K562 (cell line): ENCODE measurements around the gene SLC2A10. TPM values are rescaled to one million over a fixed set of nuclear protein-coding genes. Genes with fewer than 3 reads are reported as not detected.

Source experiments
- ATAC-seq: fragments of 200-7000 bp; cut with Tn5 transposase; 3 replicates; pipeline ENCODE4 v1.9.1; 2020; ENCODE audit warnings: moderate library complexity
- BruUV-seq: library from RNA; stranded (reverse); fragments of 400-500 nt; replicated peaks from 2 replicates; lab custom pipeline; 2021; lab: Mats Ljungman, UMichigan
- CTCF ChIA-PET: fragments of 300-600 bp; formaldehyde crosslinking; extraction: SDS; loops from one replicate; lab custom pipeline; 2021; ENCODE audit warnings: low intra/inter-chr PET ratio; lab: Yijun Ruan, JAX
- POLR2A ChIA-PET: fragments of 300-600, 350-650 bp; sonication (Branson Sonifier 250); formaldehyde crosslinking; extraction: SDS; loops from one replicate; lab custom pipeline; 2021; ENCODE audit warnings: antibody characterized with exemption, inconsistent platforms; lab: Yijun Ruan, JAX
- DNase-seq, 4 experiments: peaks; one replicate each; pipeline versions ENCODE4 v3.0.0 to v3.0.0-alpha.2; 2011 to 2018; ENCODE audit warnings: low spot score in 3 of 4, mixed read lengths in 3 of 4; ENCODE audit errors: extremely low read depth in 1 of 4
- FAIRE-seq: peaks from 2 replicates; lab custom pipeline; 2011; peaks lifted over from hg19 to GRCh38; lab: Jason Lieb, UNC
- H2AFZ ChIP-seq: 2 replicates; pipeline ENCODE4 v1.6.0; 2011; ENCODE audit warnings: low read depth, low read length, control low read depth, inconsistent platforms
- H3K27ac ChIP-seq: fragments of 200-600 bp; 3 replicates; pipeline ENCODE4 v1.8.0; 2011; ENCODE audit warnings: low read depth, mild to moderate bottlenecking, control low read depth, inconsistent platforms, low read length, moderate library complexity, mixed read lengths; ENCODE audit errors: extremely low read depth
- H3K27me3 ChIP-seq, 2 experiments: fragments of 300-600 bp in 1 of 2; 2 replicates in 1 of 2; 3 replicates in 1 of 2; pipeline versions ENCODE4 v1.6.0 to v1.8.0; 2011; ENCODE audit warnings: inconsistent platforms in 2 of 2, low read length in 2 of 2, mild to moderate bottlenecking in 1 of 2, mixed read lengths in 1 of 2, moderate library complexity in 1 of 2; ENCODE audit not compliant: control insufficient read depth in 2 of 2, insufficient read depth in 2 of 2
- H3K36me3 ChIP-seq: fragments of 300-600 bp; 3 replicates; pipeline ENCODE4 v1.8.0; 2011; ENCODE audit warnings: mild to moderate bottlenecking, low read length, inconsistent platforms; ENCODE audit not compliant: control insufficient read depth, insufficient read depth
- H3K4me1 ChIP-seq, 2 experiments: fragments of 200-600 bp in 1 of 2; replicated peaks in 1 of 2; 2 replicates in 1 of 2; 3 replicates in 1 of 2; pipeline versions ENCODE4 v1.5.1 to v1.8.0; 2011; ENCODE audit warnings: inconsistent platforms in 2 of 2, low read length in 2 of 2, mild to moderate bottlenecking in 1 of 2, mixed read lengths in 1 of 2, moderate library complexity in 1 of 2; ENCODE audit not compliant: control insufficient read depth in 2 of 2, insufficient read depth in 2 of 2
- H3K4me2 ChIP-seq: 2 replicates; pipeline ENCODE4 v1.6.1; 2011; ENCODE audit warnings: low read length, control low read depth, inconsistent platforms, mixed read lengths; ENCODE audit not compliant: insufficient read depth
- H3K4me3 ChIP-seq: fragments of 200-600 bp; sonication (generic), shearing (Covaris generic); 2 replicates; pipeline ENCODE4 v1.5.1; 2016; ENCODE audit warnings: control low read depth, inconsistent platforms
- H3K79me2 ChIP-seq: fragments of 200-600 bp; 3 replicates; pipeline ENCODE4 v1.8.0; 2011; ENCODE audit warnings: low read length, inconsistent platforms; ENCODE audit not compliant: control insufficient read depth, insufficient read depth
- H3K9ac ChIP-seq, 2 experiments: 2 replicates each; pipeline versions ENCODE4 v1.6.0 to v1.6.1; 2011; ENCODE audit warnings: low read depth in 2 of 2, low read length in 2 of 2, control low read depth in 1 of 2, inconsistent platforms in 1 of 2, mild to moderate bottlenecking in 1 of 2, mixed read lengths in 1 of 2; ENCODE audit not compliant: insufficient read depth in 1 of 2
- H3K9me1 ChIP-seq: one replicate; pipeline ENCODE4 v1.6.0; 2011; ENCODE audit warnings: inconsistent platforms, mild to moderate bottlenecking, low read length, moderate library complexity; ENCODE audit not compliant: control insufficient read depth, insufficient read depth
- H3K9me3 ChIP-seq: replicated peaks from 2 replicates; pipeline ENCODE4 v1.5.1; 2011; ENCODE audit warnings: low read depth, low read length, inconsistent platforms; ENCODE audit not compliant: control insufficient read depth, insufficient read depth
- H4K20me1 ChIP-seq: replicated peaks from 2 replicates; pipeline ENCODE4 v1.6.1; 2011; ENCODE audit warnings: low read length, inconsistent platforms, mixed read lengths; ENCODE audit not compliant: control insufficient read depth, insufficient read depth
- CAMTA2 ChIP-seq: fragments of 250-450 bp; sonication (Bioruptor Pico); conservative IDR thresholded peaks from 2 replicates; pipeline ENCODE4 v1.5.1; 2022
- CHCHD3 ChIP-seq: fragments of 250-450 bp; sonication (Bioruptor Pico); IDR thresholded peaks from 2 replicates; pipeline ENCODE4 v2.1.2; 2022; ENCODE audit warnings: mild to moderate bottlenecking
- CHD4 ChIP-seq: fragments of 200-600 bp; sonication (generic); IDR thresholded peaks from 3 replicates; pipeline ENCODE4 v1.6.1; 2012; ENCODE audit warnings: low read depth, mild to moderate bottlenecking, mixed read lengths, low read length, inconsistent platforms; ENCODE audit not compliant: insufficient read depth, insufficient replicate concordance, poor library complexity, severe bottlenecking
- PRMT5 ChIP-seq: sonication (generic); formaldehyde crosslinking; IDR thresholded peaks from 2 replicates; pipeline ENCODE4 v1.5.0; 2020; ENCODE audit warnings: missing genetic modification reagents
- TAL1 ChIP-seq: fragments of 450-650 bp; IDR thresholded peaks from 2 replicates; pipeline ENCODE4 v1.6.1; 2016; ENCODE audit warnings: mild to moderate bottlenecking
- TRIM24 ChIP-seq, 2 experiments: fragments of 450-650 bp; IDR thresholded peaks; 2 replicates each; pipeline ENCODE4 v1.6.1; 2016
- TRIM28 ChIP-seq: fragments of 450-650 bp; IDR thresholded peaks from 2 replicates; pipeline ENCODE4 v1.6.1; 2017
- ZKSCAN1 ChIP-seq: fragments of 150-350 bp; IDR thresholded peaks from 2 replicates; pipeline ENCODE4 v1.6.1; 2016; ENCODE audit warnings: low read depth, low read length
- ZNF717 ChIP-seq: fragments of 250-450 bp; sonication (Bioruptor Pico); IDR thresholded peaks from 2 replicates; pipeline ENCODE4 v1.5.0; 2021
- ZNF830 ChIP-seq: fragments of 250-450 bp; sonication (Bioruptor Pico); IDR thresholded peaks from 2 replicates; pipeline ENCODE4 v1.5.0; 2021; ENCODE audit warnings: mild to moderate bottlenecking
- WGBS: fragments of 100-300 bp; shearing (Covaris generic); methylation state at CpG from one replicate; pipeline ENCODE4 v1.1.6; 2016; ENCODE audit warnings: low coverage, mixed read lengths; ENCODE audit not compliant: insufficient coverage; ENCODE audit errors: missing lambda C conversion rate; 5-methylcytosine and 5-hydroxymethylcytosine counted together
- in situ Hi-C: fragments of 300-500 bp; cut with MboI; formaldehyde crosslinking; loops from 4 replicates; pipeline ENCODE4 v1.15.0; 2018; ENCODE audit warnings: inconsistent platforms, mixed read lengths
- intact Hi-C: fragments of 100-400 bp; cut with micrococcal nuclease; formaldehyde crosslinking; loops from 2 replicates; pipeline ENCODE4 v1.14.2; 2022
- polyA plus RNA-seq, 8 experiments: library from polyadenylated mRNA; depleted of rRNA in 4 of 8; stranded (reverse) in 5 of 8; unstranded in 3 of 8; fragments of >200 nt; fragmentation: Nextera tagmentation in 2 of 8; fragmentation: Illumina TruSeq in 1 of 8; extraction: Ambion mirVana in 2 of 8; extraction: Trizol in 1 of 8; gene quantifications; 2 replicates each; pipeline versions ENCODE4 v1.2.1 to v1.2.3, GENCODE V29; 2011 to 2014; ENCODE audit warnings: inconsistent platforms in 1 of 8, missing spikeins in 1 of 8
- total RNA-seq, 7 experiments: library from RNA; depleted of rRNA in 6 of 7; stranded (reverse); fragments of >200 nt in 6 of 7; fragmentation: Illumina TruSeq in 2 of 7; extraction: Trizol in 2 of 7; gene quantifications; 2 replicates each; pipeline versions ENCODE4 v1.2.1 to v1.2.3, GENCODE V29; 2011 to 2021; ENCODE audit warnings: low replicate concordance in 1 of 7
- TF ChIP-seq, protein P1 (sequence below): fragments of 450-650 bp; formaldehyde crosslinking; IDR thresholded peaks from 2 replicates; pipeline ENCODE4 v1.4.0; 2022; ENCODE audit warnings: mild to moderate bottlenecking, moderate library complexity
- TF ChIP-seq, protein P2 (sequence below): fragments of 250-450 bp; sonication (Bioruptor Pico); IDR thresholded peaks from 2 replicates; pipeline ENCODE4 v1.9.0; 2021; ENCODE audit warnings: mild to moderate bottlenecking

Gene SLC2A10
- total and polyA plus RNA-seq, 9 of the 15 experiments (the other 6 are each of a cell fraction or from before 2014, with no cell fraction given): 0.01 to 1.8 (median 0.10) TPM

DNA sequence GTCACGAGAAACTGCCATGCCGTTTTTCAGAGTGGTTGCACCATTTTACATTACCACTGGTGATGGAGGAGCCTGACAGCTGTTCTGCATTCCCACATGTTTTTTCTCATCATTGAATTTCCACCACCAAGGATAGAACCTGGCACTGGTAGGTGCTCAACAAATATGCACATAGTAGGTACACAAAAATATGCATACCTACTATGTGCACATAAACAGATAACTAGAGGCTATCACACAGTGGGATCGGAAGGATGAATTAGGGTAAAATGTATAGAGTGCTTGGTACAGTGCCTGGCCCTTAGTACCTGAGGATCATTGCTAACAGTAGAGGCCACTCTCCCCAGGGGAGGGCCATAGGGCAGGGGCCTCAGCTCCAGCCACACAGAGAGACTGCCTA is 47.0 kb downstream of the SLC2A10 start:
- H3K4me3 ChIP-seq: no peak overlapping the region
- no peak overlapping the region for H3K27ac ChIP-seq
- H2AFZ ChIP-seq: no peak overlapping the region
- POLR2A ChIA-PET: interaction anchor here (1.0 kb wide), 1 partner anchor 13 kb away, joined by 3 read pairs; no protein-coding TSS in a partner anchor
- no TSS peak for BruUV-seq
- WGBS: 11% methylated on average over 3 of the region's 3 CpGs
- peaks cover 0 to 8% of the 10 kb centered on the region in 2 experiments; a peak in 3 of 5 replicates for H3K27me3 ChIP-seq
- H3K79me2 ChIP-seq: no peaks in the 10 kb centered on the region
- no peaks in the 10 kb centered on the region for H3K36me3 ChIP-seq
- DNase-seq (no peak), ATAC-seq (no peak), FAIRE-seq (no peak)
- H3K4me2 ChIP-seq: no peak overlapping the region
- intact Hi-C loops: no loop called here
- TF ChIP-seq ZNF830 (CRISPR knock-in tag) (no peak), CHD4 (peak; percentile 82), TAL1 (no peak), ZNF717 (CRISPR knock-in tag) (no peak), CAMTA2 (CRISPR knock-in tag) (no peak), ZKSCAN1 (peak; percentile 100), TRIM24 (IDR thresholded peaks at IDR 0.05) (no peak), CHCHD3 (CRISPR knock-in tag) (no peak), TRIM28 (no peak), PRMT5 (CRISPR knock-in tag) (no peak)
- TF ChIP-seq, protein P1, sequence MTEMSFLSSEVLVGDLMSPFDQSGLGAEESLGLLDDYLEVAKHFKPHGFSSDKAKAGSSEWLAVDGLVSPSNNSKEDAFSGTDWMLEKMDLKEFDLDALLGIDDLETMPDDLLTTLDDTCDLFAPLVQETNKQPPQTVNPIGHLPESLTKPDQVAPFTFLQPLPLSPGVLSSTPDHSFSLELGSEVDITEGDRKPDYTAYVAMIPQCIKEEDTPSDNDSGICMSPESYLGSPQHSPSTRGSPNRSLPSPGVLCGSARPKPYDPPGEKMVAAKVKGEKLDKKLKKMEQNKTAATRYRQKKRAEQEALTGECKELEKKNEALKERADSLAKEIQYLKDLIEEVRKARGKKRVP (CRISPR knock-in tag): no peak
- TF ChIP-seq, protein P2, sequence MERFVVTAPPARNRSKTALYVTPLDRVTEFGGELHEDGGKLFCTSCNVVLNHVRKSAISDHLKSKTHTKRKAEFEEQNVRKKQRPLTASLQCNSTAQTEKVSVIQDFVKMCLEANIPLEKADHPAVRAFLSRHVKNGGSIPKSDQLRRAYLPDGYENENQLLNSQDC (CRISPR knock-in tag): no peak
- in situ Hi-C loops: loop anchor here (10.0 to 25.0 kb wide), 2 partner anchors 398 to 631 kb away; no protein-coding TSS in a partner anchor
- peaks cover 2 to 4% of the 10 kb centered on the region in 2 experiments; a peak in 3 of 5 replicates for H3K4me1 ChIP-seq
- H4K20me1 ChIP-seq: no peaks in the 10 kb centered on the region
- CTCF ChIA-PET: no interaction called here
- H3K9ac ChIP-seq: no peak overlapping the region
- H3K9me1 ChIP-seq: no peaks in the 10 kb centered on the region
- H3K9me3 ChIP-seq: no peaks in the 10 kb centered on the region
